GM21526 (cell line): ENCODE results near the gene VAMP2.

ENCODE experiments used
- ATAC-seq: cut with Tn5 transposase; IDR thresholded peaks from one replicate; pipeline ENCODE4 v1.9.1; 2021; ENCODE audit warnings: moderate library complexity; ENCODE audit not compliant: unreplicated experiment, low FRiP score

VAMP2 gene

GRCh38 chr17:8162233-8162996 is at the start of gene VAMP2:
VAMP2 (minus strand) TSS chr17:8162948; CDS start chr17:8162879, 69 bp downstream.
- ATAC-seq = no peak

- ATAC-seq = peak; percentile 14
These were observed 48.2 kb upstream of the VAMP2 start for GRCh38 chr17:8210761-8211458.

- ATAC-seq = peak; percentile 67
These were observed 47.4 kb upstream of the VAMP2 start, which contains the start of gene AURKB for GRCh38 chr17:8209907-8210760. AURKB (minus strand) TSS chr17:8210575; CDS start chr17:8210224, 351 bp downstream.

- ATAC-seq = no peak
These were observed 43.8 kb upstream of the VAMP2 start for GRCh38 chr17:8206536-8206935.

- no peak for ATAC-seq
These were observed 42.2 kb upstream of the VAMP2 start for GRCh38 chr17:8204761-8205555.

GRCh38 chr17:8192070-8192815 is 29.5 kb upstream of the VAMP2 start:
- peak; percentile 21 for ATAC-seq

GRCh38 chr17:8190506-8190905 is 27.8 kb upstream of the VAMP2 start:
- ATAC-seq = no peak

- ATAC-seq = peak; percentile 32
These were observed 27.1 kb upstream of the VAMP2 start, which contains the start of gene BORCS6 for GRCh38 chr17:8189711-8190477. BORCS6 (minus strand) TSS chr17:8190180; CDS start chr17:8190140, 40 bp downstream.

- no peak for ATAC-seq
These were observed 26.4 kb upstream of the VAMP2 start for GRCh38 chr17:8189041-8189710.

- no peak for ATAC-seq
These were observed 25.6 kb upstream of the VAMP2 start for GRCh38 chr17:8188263-8188839.

- ATAC-seq = no peak
These were observed 24.9 kb upstream of the VAMP2 start for GRCh38 chr17:8187517-8188262.

GRCh38 chr17:8186787-8187516 is 24.2 kb upstream of the VAMP2 start:
- no peak for ATAC-seq

GRCh38 chr17:8186446-8186786 is 23.7 kb upstream of the VAMP2 start:
- ATAC-seq = no peak

- ATAC-seq = no peak
These were observed 23.1 kb upstream of the VAMP2 start for GRCh38 chr17:8185582-8186445.

GRCh38 chr17:8176998-8177731 is 14.4 kb upstream of the VAMP2 start:
- no peak for ATAC-seq
